ENCODE measurements around the gene SLN. TPM values are rescaled to one million over a fixed set of nuclear protein-coding genes. Genes with fewer than 3 reads are reported as not detected.

SLN gene
- total RNA-seq, 1 experiment from 2014 or later, result not detected

GRCh38 chr11:107661656-107662055, 50.2 kb downstream of the SLN start:
- Histone ChIP-seq H2BK20ac (ENCODE audit: low read depth, low read length, poor library complexity, severe bottlenecking) (no peak overlapping the region), H3K23ac (ENCODE audit: insufficient read length, low read depth, low read length) (no peak overlapping the region), H4K8ac (replicated peaks; ENCODE audit: insufficient read length, low read depth, low read length) (no peak overlapping the region), H3K27ac (ENCODE audit: insufficient read length, low read depth, low read length) (no peak overlapping the region), H3K4me2 (ENCODE audit: insufficient read depth, insufficient read length, low read length) (no peak overlapping the region), H2BK15ac (ENCODE audit: low read depth, low read length) (no peak overlapping the region), H3K9ac (ENCODE audit: extremely low read depth, insufficient read length, low read length) (no peak overlapping the region), H3K14ac (ENCODE audit: insufficient read depth, low read length) (no peak overlapping the region), H3K18ac (ENCODE audit: insufficient read length, low read depth, low read length) (no peak overlapping the region), H2BK120ac (ENCODE audit: low read depth, low read length, poor library complexity, severe bottlenecking) (no peak overlapping the region), H3K79me1 (ENCODE audit: insufficient read depth, low read depth, low read length, poor library complexity, severe bottlenecking) (no peaks in the 10 kb centered on the region), H3T11ph (ENCODE audit: low read length) (no peak overlapping the region), H3K56ac (ENCODE audit: insufficient read length, low read depth, low read length) (no peak overlapping the region), H3K4ac (ENCODE audit: low read depth, low read length) (no peak overlapping the region), H4K20me1 (ENCODE audit: control insufficient read depth, insufficient read depth, insufficient read length) (no peaks in the 10 kb centered on the region), H3K4me1 (ENCODE audit: insufficient read depth, low read length) (no peaks in the 10 kb centered on the region; the same call in 1 of the 2 replicates), H4K5ac (ENCODE audit: insufficient read length, low read depth, low read length) (no peak overlapping the region), H3K79me2 (ENCODE audit: insufficient read depth, low read length) (no peaks in the 10 kb centered on the region), H2AK5ac (ENCODE audit: insufficient read length, low read length) (no peak overlapping the region), H3K27me3 (ENCODE audit: insufficient read depth, low read length) (no peaks in the 10 kb centered on the region), H2BK5ac (ENCODE audit: insufficient read length, low read length) (no peak overlapping the region), H3K23me2 (ENCODE audit: insufficient read length, low read depth, low read length, poor library complexity, severe bottlenecking) (no peaks in the 10 kb centered on the region), H2AFZ (ENCODE audit: low read length) (no peak overlapping the region), H4K91ac (ENCODE audit: insufficient read length, low read depth, low read length) (no peak overlapping the region), H2BK12ac (ENCODE audit: insufficient read length, low read depth, low read length) (no peak overlapping the region), H3K9me3 (ENCODE audit: control insufficient read depth, low read depth, low read length) (no peaks in the 10 kb centered on the region)
- no peak for TF ChIP-seq CTCF (conservative IDR thresholded peaks at IDR 0.05)
- DNase-seq, result no peak
- H3K4me3 Mint-ChIP-seq, result no peak overlapping the region
- peaks cover 12% of the 10 kb centered on the region in 2 experiments for H3K4me1 Mint-ChIP-seq
- no peaks in the 10 kb centered on the region for H3K36me3 Mint-ChIP-seq (ENCODE audit: insufficient read depth in 1 of 3, low read depth in 3 of 3)
- no peak overlapping the region for H3K27ac Mint-ChIP-seq
- no peaks in the 10 kb centered on the region for H3K9me3 Mint-ChIP-seq
- WGBS (ENCODE audit: extremely low coverage, insufficient read length, low lambda C conversion rate), result no CpG with 5 or more reads among the region's 1 CpG
- no peaks in the 10 kb centered on the region for H3K27me3 Mint-ChIP-seq (ENCODE audit: low read depth)
